HepG2 (cell line): ENCODE measurements around the gene CATSPERD. TPM values are rescaled to one million over a fixed set of nuclear protein-coding genes. Genes with fewer than 3 reads are reported as not detected.

ENCODE experiments used
- ISL2 ChIP-seq: sonication (generic); formaldehyde crosslinking; IDR thresholded peaks from 2 replicates; pipeline ENCODE4 v1.5.0; 2020; ENCODE audit warnings: missing genetic modification reagents
- MED13 ChIP-seq: sonication (generic); formaldehyde crosslinking; IDR thresholded peaks from 2 replicates; pipeline ENCODE4 v1.5.0; 2020; ENCODE audit warnings: missing genetic modification reagents
- MXI1 ChIP-seq: IDR thresholded peaks from 3 replicates; pipeline ENCODE4 v1.6.1; 2012; ENCODE audit warnings: low read depth, low read length, inconsistent platforms, borderline replicate concordance
- RFX5 ChIP-seq: IDR thresholded peaks from 2 replicates; pipeline ENCODE4 v1.6.1; 2011; ENCODE audit warnings: low read depth, low read length, improper control_type of control experiment
- ZBTB1 ChIP-seq: sonication (generic); formaldehyde crosslinking; IDR thresholded peaks from 2 replicates; pipeline ENCODE4 v1.4.0; 2020; ENCODE audit warnings: missing genetic modification reagents, borderline replicate concordance
- ZNF282 ChIP-seq: fragments of 450-650 bp; IDR thresholded peaks from 2 replicates; pipeline ENCODE4 v1.6.1; 2018; ENCODE audit not compliant: partially characterized antibody
- ZNF567 ChIP-seq: sonication (generic); formaldehyde crosslinking; IDR thresholded peaks from 2 replicates; pipeline ENCODE4 v1.8.1; 2023; ENCODE audit warnings: mild to moderate bottlenecking, missing genetic modification reagents, borderline replicate concordance
- polyA plus RNA-seq, 8 experiments: library from polyadenylated mRNA; depleted of rRNA in 3 of 8; stranded (reverse) in 7 of 8; unstranded in 1 of 8; fragments of >200 nt; fragmentation: Illumina TruSeq in 4 of 8; extraction: Trizol in 4 of 8; gene quantifications; 2 replicates each; pipeline versions ENCODE4 v1.2.1 to v1.2.3, GENCODE V29; 2011 to 2016; ENCODE audit warnings: low read depth in 4 of 8, missing spikeins in 1 of 8, mixed read lengths in 1 of 8; ENCODE audit not compliant: insufficient read depth in 1 of 8
- total RNA-seq, 5 experiments: library from RNA; depleted of rRNA; stranded (reverse); fragments of >200 nt; fragmentation: Illumina TruSeq; extraction: Trizol; gene quantifications; 2 replicates each; pipeline ENCODE4 v1.2.3, GENCODE V29; 2016; ENCODE audit warnings: low read depth in 1 of 5
- TF ChIP-seq, protein P1 (sequence below): sonication (generic); formaldehyde crosslinking; IDR thresholded peaks from 2 replicates; pipeline ENCODE4 v1.5.1; 2020; ENCODE audit warnings: missing genetic modification reagents, mild to moderate bottlenecking, borderline replicate concordance
- TF ChIP-seq, protein P2 (sequence below): sonication (generic); formaldehyde crosslinking; IDR thresholded peaks from 2 replicates; pipeline ENCODE4 v1.5.0; 2020; ENCODE audit warnings: missing genetic modification reagents, mild to moderate bottlenecking, borderline replicate concordance
- TF ChIP-seq, protein P3 (sequence below): sonication (generic); formaldehyde crosslinking; conservative IDR thresholded peaks from 2 replicates; pipeline ENCODE4 v1.4.0; 2020; ENCODE audit warnings: mild to moderate bottlenecking, missing genetic modification reagents, moderate library complexity
- TF ChIP-seq, protein P4 (sequence below): sonication (generic); formaldehyde crosslinking; IDR thresholded peaks from 2 replicates; pipeline ENCODE4 v1.8.1; 2023; ENCODE audit warnings: mild to moderate bottlenecking, inconsistent platforms, moderate library complexity, missing genetic modification reagents, borderline replicate concordance
- TF ChIP-seq, protein P5 (sequence below): sonication (generic); formaldehyde crosslinking; IDR thresholded peaks from 2 replicates; pipeline ENCODE4; 2020; ENCODE audit warnings: missing genetic modification reagents, mild to moderate bottlenecking, borderline replicate concordance
- TF ChIP-seq, protein P6 (sequence below), 2 experiments: sonication (generic) in 1 of 2; formaldehyde crosslinking in 1 of 2; IDR thresholded peaks; 2 replicates each; pipeline versions ENCODE4 v1.4.0 to v1.6.1; 2018 to 2020; ENCODE audit warnings: missing genetic modification reagents in 2 of 2, borderline replicate concordance in 1 of 2, low read depth in 1 of 2, mild to moderate bottlenecking in 1 of 2, missing biosample characterization in 1 of 2

The CATSPERD gene
- total and polyA plus RNA-seq, 2 of the 13 experiments (the other 11 are each of a cell fraction or from before 2014, with no cell fraction given), result 0.04 TPM; not detected in 1

DNA sequence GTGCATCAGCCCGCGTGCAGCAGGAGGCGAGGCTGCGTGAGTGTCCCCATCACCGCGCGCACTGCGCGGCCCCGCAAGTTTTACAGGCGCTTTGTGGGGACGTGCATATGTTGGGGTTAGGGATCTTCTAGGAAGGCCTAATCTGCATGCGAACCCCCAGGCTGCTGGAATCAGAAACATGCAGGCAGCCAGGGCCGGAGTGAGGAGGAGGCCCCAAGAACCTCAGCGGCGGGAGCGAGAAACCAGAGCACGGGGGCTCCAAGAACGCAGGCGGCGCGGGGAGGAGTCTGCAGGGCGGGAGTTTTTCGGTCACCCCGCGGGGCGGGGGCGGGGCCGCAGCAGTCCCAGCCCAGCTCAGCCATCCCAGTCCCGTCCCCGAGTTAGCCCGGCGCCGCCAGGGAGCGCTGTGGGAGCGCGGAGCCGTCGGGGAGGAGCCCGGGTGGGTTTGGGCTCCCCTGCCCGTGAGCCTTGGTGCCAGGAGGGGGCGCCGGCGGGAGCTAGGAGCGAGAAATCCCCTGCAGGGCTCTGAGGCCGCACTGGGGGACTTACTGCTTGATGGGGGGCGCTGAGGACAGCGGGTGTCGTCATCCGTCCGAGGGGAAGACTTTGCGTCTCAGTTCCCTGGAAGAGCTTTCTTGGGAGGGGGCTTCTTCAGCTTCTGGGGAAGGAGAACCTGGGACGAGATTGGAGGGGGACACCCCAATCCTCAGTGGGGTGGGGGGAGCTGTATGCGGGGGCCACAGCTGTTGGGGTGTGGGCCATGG is 83.5 kb downstream of the CATSPERD start (continued):
- TF ChIP-seq, protein P1, sequence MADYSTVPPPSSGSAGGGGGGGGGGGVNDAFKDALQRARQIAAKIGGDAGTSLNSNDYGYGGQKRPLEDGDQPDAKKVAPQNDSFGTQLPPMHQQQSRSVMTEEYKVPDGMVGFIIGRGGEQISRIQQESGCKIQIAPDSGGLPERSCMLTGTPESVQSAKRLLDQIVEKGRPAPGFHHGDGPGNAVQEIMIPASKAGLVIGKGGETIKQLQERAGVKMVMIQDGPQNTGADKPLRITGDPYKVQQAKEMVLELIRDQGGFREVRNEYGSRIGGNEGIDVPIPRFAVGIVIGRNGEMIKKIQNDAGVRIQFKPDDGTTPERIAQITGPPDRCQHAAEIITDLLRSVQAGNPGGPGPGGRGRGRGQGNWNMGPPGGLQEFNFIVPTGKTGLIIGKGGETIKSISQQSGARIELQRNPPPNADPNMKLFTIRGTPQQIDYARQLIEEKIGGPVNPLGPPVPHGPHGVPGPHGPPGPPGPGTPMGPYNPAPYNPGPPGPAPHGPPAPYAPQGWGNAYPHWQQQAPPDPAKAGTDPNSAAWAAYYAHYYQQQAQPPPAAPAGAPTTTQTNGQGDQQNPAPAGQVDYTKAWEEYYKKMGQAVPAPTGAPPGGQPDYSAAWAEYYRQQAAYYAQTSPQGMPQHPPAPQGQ (CRISPR knock-in tag), result no peak
- TF ChIP-seq, protein P2, sequence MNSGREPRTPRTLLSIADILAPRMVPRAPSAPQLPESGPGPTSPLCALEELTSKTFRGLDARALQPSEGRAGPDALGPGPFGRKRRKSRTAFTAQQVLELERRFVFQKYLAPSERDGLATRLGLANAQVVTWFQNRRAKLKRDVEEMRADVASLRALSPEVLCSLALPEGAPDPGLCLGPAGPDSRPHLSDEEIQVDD (CRISPR knock-in tag), result peak; percentile 31; the same call in 1 of the 2 replicates
- TF ChIP-seq ZNF567 (CRISPR knock-in tag) (0 out of 2 replicates have a peak, but pooled peaks have one; percentile 65), ZBTB1 (CRISPR knock-in tag) (0 out of 2 replicates have a peak, but pooled peaks have one; percentile 63), MED13 (peak; percentile 64; the same call in 1 of the 2 replicates), ZNF282 (no peak), MXI1 (peak; percentile 59; the same call in 1 of the 3 replicates), ISL2 (no peak), RFX5 (no peak)
- TF ChIP-seq, protein P3, sequence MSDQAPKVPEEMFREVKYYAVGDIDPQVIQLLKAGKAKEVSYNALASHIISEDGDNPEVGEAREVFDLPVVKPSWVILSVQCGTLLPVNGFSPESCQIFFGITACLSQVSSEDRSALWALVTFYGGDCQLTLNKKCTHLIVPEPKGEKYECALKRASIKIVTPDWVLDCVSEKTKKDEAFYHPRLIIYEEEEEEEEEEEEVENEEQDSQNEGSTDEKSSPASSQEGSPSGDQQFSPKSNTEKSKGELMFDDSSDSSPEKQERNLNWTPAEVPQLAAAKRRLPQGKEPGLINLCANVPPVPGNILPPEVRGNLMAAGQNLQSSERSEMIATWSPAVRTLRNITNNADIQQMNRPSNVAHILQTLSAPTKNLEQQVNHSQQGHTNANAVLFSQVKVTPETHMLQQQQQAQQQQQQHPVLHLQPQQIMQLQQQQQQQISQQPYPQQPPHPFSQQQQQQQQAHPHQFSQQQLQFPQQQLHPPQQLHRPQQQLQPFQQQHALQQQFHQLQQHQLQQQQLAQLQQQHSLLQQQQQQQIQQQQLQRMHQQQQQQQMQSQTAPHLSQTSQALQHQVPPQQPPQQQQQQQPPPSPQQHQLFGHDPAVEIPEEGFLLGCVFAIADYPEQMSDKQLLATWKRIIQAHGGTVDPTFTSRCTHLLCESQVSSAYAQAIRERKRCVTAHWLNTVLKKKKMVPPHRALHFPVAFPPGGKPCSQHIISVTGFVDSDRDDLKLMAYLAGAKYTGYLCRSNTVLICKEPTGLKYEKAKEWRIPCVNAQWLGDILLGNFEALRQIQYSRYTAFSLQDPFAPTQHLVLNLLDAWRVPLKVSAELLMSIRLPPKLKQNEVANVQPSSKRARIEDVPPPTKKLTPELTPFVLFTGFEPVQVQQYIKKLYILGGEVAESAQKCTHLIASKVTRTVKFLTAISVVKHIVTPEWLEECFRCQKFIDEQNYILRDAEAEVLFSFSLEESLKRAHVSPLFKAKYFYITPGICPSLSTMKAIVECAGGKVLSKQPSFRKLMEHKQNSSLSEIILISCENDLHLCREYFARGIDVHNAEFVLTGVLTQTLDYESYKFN (CRISPR knock-in tag), result peak; percentile 60
- TF ChIP-seq, protein P4, sequence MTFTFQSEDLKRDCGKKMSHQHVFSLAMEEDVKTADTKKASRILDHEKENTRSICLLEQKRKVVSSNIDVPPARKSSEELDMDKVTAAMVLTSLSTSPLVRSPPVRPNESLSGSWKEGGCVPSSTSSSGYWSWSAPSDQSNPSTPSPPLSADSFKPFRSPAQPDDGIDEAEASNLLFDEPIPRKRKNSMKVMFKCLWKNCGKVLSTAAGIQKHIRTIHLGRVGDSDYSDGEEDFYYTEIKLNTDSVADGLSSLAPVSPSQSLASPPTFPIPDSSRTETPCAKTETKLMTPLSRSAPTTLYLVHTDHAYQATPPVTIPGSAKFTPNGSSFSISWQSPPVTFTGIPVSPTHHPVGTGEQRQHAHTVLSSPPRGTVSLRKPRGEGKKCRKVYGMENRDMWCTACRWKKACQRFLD (CRISPR knock-in tag), result no peak
- TF ChIP-seq, protein P5, sequence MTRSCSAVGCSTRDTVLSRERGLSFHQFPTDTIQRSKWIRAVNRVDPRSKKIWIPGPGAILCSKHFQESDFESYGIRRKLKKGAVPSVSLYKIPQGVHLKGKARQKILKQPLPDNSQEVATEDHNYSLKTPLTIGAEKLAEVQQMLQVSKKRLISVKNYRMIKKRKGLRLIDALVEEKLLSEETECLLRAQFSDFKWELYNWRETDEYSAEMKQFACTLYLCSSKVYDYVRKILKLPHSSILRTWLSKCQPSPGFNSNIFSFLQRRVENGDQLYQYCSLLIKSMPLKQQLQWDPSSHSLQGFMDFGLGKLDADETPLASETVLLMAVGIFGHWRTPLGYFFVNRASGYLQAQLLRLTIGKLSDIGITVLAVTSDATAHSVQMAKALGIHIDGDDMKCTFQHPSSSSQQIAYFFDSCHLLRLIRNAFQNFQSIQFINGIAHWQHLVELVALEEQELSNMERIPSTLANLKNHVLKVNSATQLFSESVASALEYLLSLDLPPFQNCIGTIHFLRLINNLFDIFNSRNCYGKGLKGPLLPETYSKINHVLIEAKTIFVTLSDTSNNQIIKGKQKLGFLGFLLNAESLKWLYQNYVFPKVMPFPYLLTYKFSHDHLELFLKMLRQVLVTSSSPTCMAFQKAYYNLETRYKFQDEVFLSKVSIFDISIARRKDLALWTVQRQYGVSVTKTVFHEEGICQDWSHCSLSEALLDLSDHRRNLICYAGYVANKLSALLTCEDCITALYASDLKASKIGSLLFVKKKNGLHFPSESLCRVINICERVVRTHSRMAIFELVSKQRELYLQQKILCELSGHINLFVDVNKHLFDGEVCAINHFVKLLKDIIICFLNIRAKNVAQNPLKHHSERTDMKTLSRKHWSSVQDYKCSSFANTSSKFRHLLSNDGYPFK (CRISPR knock-in tag), result peak; percentile 62; the same call in 1 of the 2 replicates
- TF ChIP-seq, protein P6, sequence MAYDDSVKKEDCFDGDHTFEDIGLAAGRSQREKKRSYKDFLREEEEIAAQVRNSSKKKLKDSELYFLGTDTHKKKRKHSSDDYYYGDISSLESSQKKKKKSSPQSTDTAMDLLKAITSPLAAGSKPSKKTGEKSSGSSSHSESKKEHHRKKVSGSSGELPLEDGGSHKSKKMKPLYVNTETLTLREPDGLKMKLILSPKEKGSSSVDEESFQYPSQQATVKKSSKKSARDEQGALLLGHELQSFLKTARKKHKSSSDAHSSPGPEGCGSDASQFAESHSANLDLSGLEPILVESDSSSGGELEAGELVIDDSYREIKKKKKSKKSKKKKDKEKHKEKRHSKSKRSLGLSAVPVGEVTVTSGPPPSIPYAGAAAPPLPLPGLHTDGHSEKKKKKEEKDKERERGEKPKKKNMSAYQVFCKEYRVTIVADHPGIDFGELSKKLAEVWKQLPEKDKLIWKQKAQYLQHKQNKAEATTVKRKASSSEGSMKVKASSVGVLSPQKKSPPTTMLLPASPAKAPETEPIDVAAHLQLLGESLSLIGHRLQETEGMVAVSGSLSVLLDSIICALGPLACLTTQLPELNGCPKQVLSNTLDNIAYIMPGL (CRISPR knock-in tag; IDR thresholded peaks at IDR 0.05; ENCODE audit: borderline replicate concordance in 1 of 2, low read depth in 1 of 2), result peak; percentile 91 to 98; a peak in 3 of 4 replicates
